ENCODE measurements around the gene RXRA.

GRCh38 chr9:134314039-134314949 lies 12.0 kb upstream of the RXRA start:
- TF ChIP-seq POLR2A (IDR thresholded peaks at IDR 0.05) (no peak), CTCF (IDR thresholded peaks at IDR 0.05) (no peak)

Data from thyroid gland (tissue), 4 donors.